NCI-H446 (cell line): Measurements from ENCODE around the gene GDPD2.
"Not testable (repeated sequence)": the region's sequence is repeated elsewhere in the genome, so short reads cannot be mapped to it uniquely, and the experiment has no call there.

Source experiments
- DNase-seq, 2 experiments: peaks; one replicate each; lab custom pipeline; 2025; lab: John Stamatoyannopoulos, UW

The GDPD2 gene

GRCh38 chrX:70422851-70423341, at the start of gene GDPD2:
Gene GDPD2, plus strand, starts transcription at chrX:70423314. Its CDS starts 1,671 bp downstream, at chrX:70424985.
- no peak for DNase-seq

DNA sequence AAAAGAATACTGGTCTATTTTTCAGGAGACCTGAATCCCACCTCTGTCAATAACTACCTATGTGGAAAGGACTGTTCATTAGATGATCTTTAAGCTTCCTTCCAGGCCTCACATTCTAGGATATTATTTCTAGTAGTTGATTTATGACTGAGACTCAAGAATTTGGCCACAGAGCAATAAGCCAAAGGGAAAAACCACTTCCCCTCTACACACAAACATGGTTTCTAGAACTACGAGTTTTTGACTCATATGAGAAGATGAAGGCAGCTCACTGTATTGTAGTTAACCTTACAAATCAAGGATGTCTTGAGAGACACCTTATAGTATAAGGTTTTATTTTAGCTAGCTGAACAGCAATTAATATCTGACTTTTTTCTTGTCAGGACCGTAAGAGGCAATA, 36.9 kb upstream of the GDPD2 start:
- DNase-seq = no peak

DNA sequence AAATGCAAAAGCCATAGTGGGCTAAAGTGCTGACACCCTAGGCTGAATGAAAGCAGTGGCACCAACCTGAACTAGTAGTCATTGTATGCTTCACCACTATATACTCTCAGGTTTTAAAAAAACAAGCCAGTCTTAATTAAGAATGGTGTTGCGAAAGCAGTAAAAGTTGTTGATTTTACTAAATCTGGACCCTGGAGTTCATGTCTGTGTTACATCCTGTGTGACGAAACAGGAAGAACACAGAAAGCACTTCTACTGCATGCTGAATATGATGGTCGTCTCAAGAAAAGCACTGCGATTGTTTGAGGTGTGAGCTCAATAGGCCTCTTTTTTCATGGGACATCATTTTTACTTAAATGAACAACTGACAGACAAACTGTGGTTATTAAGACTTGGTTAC, 24.2 kb upstream of the GDPD2 start:
- DNase-seq = no peak

GRCh38 chrX:70400181-70400580, 22.9 kb upstream of the GDPD2 start:
- not testable (repeated sequence) for DNase-seq

DNA sequence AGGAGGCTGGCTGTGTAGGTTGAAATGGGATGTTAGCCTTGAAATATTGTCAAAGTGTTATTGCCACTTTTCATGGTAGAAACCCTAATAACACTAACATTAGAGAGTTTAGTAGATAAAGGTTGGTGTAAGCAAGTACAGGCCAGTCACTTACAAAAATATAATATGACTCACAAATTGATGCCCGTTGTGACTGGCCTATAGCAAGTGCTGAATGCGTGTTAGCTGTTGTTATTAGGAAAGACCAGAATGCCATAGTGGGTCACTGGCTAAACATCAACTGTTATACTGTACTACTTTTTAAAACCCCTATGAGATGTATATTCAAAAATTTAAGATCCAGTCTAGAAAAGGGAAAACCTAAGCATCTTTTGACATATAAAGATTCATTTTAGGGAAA, 20.4 kb upstream of the GDPD2 start:
- DNase-seq = no peak

- no peak for DNase-seq
Measured at GRCh38 chrX:70405003-70405402, 18.1 kb upstream of the GDPD2 start.

GRCh38 chrX:70410921-70411320, 12.2 kb upstream of the GDPD2 start:
- DNase-seq = no peak

DNA sequence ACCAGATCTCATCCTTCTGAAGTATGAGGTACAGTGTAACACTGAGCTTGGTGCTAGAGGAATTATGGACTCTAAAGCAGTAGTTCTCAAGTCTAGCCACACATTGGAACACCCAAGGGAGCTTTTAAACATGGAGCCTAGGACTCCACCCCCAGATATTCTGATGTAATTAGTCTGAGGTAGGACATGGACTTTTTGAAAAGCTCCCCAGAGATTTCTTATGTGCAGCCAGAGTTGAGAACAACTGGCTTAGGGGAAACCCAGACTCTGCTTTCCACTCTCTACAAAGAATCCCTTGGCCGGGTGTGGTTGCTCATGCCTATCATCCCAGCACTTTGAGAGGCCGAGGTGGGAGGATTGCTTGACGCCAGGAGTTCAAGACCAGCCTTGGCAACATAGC, 11.6 kb upstream of the GDPD2 start:
- no peak for DNase-seq

- peak in 1 of 2 experiments; percentile 45 for DNase-seq
Measured at GRCh38 chrX:70421618-70422017, 1.5 kb upstream of the GDPD2 start.

DNA sequence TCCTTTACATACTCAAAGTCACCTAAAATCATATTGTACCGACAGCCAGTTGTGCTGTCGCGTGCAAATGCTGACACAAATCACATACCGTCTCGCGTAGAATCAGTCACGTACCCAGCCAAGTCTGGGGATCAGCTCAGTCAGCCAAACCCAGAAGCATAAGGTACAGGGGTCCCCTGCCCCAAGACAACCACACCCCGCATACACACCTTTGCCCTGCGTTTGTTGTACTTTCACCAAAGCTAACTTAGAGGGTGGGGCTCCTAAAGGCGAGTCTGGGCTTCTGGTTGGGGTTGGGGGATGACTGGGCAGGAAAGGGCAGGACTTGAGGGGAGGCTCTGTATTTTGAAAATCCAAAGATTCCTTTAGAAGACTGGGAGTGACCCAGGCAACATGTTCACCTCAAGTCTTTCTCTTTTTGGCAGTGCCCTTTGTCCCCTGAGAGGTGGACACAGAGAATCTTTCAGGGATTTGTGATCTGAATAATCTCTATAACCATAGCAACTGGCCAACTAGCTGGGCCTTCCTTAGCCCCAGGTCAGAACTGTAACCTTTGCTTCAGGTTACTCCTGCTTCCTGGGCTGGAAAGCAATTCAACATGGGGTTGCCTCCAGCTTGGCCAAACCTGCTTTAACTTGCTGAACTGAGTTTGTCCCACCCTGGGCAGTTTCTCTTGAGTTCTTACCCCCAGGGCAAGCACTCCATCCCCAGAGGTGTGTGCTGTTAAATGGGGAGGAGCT, 992 bp downstream of the GDPD2 start:
- no peak for DNase-seq

DNA sequence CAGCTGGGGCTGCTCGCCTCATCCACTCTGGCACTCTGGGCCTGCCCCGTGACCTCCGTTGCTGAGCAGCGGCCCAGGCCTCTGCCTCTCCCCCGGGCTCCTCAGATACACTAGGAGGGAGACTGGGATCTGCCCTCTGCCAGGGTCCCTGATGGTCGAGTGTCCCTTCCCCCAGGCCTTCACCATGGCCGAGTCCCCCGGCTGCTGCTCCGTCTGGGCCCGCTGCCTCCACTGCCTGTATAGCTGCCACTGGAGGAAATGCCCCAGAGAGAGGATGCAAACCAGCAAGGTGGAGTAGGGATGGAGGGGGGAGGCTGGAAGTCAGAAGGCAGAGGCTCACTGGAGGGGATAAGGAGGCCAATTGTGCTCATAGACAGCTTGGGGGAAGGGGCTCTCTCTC, 1.7 kb downstream of the GDPD2 start:
- no peak for DNase-seq

DNA sequence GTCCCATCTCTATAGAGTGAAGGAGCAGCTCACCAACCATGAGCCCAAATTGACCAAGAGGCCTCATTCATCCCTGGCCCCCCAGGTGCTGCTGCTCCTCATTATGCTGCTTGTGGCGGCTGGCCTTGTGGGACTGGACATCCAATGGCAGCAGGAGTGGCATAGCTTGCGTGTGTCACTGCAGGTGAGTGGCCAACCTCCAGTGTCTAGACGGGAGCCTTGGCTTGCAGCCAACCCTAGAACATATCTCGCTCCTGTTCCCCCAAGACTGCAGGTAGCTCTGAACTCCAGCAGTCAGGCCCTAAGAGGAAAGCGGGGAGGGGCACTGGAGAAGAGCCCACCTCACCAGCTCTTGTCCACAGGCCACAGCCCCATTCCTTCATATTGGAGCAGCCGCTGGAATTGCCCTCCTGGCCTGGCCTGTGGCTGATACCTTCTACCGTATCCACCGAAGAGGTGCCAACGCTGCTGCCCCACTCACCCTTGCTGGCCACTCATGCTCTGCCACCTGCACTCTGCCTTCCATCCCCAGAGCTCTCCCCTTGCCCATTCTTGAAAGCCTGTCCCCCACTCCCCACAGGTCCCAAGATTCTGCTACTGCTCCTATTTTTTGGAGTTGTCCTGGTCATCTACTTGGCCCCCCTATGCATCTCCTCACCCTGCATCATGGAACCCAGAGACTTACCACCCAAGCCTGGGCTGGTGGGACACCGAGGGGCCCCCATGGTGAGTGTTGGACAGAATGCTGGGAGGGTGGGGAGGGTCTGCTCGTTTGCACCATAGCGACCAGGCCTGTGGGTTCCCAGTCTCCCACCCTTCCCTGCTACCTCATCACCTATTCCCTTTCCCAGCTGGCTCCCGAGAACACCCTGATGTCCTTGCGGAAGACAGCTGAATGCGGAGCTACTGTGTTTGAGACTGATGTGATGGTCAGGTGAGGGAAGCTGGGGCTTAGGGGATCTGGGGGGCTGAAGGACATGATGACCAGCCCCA, 3.5 kb downstream of the GDPD2 start:
- no peak for DNase-seq

DNA sequence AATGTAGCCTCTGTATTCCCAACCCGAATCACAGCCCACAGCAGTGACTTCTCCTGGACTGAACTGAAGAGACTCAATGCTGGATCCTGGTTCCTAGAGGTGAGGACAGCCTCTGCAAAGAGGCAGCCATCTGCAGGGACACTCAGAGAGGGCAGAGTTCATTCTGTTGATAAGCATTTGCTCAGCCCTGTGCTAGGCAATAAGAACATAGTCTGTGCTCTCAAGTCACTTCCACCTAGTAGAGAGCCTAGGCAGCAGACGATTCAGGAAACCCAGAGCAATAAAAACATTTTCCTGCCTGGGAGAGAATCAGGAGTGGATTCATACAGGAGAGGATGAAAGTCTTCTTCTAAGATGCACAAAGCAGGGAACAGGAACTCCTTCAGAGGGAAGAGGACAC, 4.3 kb downstream of the GDPD2 start:
- no peak for DNase-seq

- no peak for DNase-seq
Measured at GRCh38 chrX:70429759-70430158, 6.6 kb downstream of the GDPD2 start.

DNA sequence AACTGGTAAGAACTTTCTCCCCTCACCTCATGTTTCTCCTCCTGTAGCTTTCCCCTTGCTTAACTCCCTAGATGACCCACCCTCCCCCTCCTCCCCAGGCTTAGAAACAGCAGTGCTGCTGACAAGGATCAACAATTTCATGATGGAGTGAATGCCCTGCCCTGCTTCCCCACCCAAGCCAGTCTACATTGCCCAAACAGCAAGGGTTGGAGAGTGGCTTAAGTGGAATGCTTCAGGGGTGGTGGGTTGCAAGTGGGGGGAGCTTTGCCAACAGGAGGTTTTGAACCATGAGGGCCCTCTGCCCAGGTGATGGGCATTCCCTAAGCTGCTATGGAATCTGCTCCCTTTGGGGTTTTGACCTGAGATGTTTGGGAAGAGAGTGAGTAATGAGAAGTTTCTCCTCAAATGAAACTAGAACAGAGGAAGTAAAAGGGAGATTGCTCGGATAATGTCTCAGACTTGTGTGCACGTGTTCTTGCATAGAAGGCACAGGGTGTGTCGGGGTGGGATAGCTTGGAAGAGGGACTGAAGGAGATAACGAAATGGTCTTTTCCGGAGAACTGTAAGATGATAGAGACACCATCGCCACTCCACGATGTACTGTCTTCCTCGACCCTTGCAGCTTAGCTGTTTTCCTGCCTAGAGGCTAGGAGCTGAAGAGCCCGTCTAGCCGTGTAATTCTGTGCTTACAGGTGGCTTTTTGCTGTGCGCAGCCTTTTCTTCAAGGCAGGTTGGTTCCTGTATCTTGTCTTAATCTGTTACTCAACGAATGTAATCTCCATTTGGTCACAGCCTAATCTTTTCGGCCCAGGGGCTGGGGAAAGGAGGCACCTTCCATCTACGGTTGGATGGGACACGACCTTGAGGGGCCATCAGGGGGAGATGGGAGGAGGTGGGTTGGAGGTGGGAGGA, 10.1 kb downstream of the GDPD2 start:
- DNase-seq = no peak

DNA sequence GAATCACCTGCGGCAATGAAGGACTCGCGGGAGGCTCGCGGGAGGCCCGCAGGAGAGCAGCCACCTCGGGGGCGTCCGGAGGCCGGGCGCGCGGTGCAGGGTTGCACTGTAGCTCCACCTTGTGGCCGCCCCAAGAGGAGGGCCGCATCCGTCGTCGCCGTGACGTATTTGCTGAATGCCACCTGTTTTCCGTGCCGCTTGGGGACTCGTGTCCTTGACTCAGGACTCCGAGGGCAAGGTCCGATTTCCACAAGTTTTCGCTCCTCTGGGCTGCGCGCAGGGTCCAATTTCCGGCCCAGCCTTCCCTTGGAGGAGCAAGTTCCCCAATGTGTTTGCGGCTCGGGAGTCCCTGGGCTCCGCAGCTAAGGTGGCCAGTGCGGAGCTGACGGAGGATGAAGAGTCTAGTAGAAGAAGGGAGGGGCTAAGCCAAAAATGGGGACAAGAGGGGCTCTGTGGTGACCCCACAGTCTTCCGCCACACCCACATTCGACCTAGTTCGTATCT, 10.8 kb downstream of the GDPD2 start:
- DNase-seq = peak; percentile 1 to 53

GRCh38 chrX:70434352-70434866, 11.3 kb downstream of the GDPD2 start:
- DNase-seq = peak; percentile 16 to 79

GRCh38 chrX:70434914-70435586, 11.9 kb downstream of the GDPD2 start:
- no peak for DNase-seq

DNA sequence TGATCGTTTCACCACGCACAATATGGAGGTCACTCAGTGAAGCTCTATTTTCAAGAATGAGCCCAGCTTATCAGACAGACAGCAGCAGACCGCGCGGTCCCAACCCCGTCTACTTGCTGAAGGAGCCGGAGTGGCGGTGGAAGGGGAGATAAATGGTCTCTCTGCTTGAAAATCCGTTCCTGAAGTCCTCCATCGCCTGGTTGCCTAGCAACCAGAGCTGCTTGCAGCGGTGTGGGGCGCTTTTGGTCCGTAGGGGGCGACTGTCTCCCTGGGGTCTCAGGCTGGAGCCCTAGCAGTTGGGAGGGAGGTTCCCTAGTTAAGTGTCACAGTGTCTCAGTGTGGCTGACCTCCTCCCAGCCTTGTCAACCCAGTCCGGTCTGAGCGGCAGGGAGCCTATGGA, 13.2 kb downstream of the GDPD2 start:
- peak; percentile 1 to 14 for DNase-seq

DNA sequence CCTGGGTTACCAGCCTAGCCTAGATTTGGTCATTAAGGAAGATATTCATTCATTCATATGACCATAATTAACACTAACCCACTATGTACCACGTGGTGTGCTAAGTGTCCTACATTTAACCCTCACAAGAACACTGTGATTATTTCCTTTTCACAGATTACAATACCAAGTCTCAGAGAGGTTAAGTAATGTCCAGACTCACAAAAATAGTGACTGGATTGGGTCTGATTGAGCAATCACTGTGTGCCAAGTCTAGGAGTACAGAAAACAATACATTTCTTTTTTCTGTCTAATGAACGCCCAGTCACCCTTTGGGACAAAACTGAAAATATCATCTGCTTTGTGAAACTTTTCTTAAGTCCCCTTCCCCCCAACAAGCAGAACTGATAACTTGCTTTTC, 13.9 kb downstream of the GDPD2 start:
- no peak for DNase-seq
